Breast epithelium (tissue), 4 donors: Measurements from ENCODE around the gene PDE6B. TPM values are rescaled to one million over a fixed set of nuclear protein-coding genes. Genes with fewer than 3 reads are reported as not detected.

Experiments
- DNase-seq, 2 donors: peaks; one replicate each; pipeline ENCODE4 v3.0.0-alpha.2; 2019; ENCODE audit warnings: low spot score in 2 of 2
- H3K27ac ChIP-seq, 2 donors: fragments of 200-600 bp; sonication (generic) in 1 of 2; one replicate each; pipeline ENCODE4 v1.5.1; 2016 to 2019; ENCODE audit warnings: mild to moderate bottlenecking in 1 of 2
- H3K27me3 ChIP-seq, 2 donors: fragments of 200-600 bp; sonication (generic) in 1 of 2; one replicate each; pipeline versions ENCODE4 v1.5.1 to v1.6.0; 2017 to 2019; ENCODE audit warnings: control low read depth in 1 of 2, mild to moderate bottlenecking in 1 of 2
- H3K36me3 ChIP-seq: fragments of 200-600 bp; one replicate; pipeline ENCODE4 v1.5.1; 2019
- H3K4me1 ChIP-seq, 2 donors: fragments of 200-600 bp; sonication (generic); one replicate each; pipeline ENCODE4 v1.5.1; 2016 to 2019; ENCODE audit warnings: control low read depth in 1 of 2
- H3K4me3 ChIP-seq, 3 donors: fragments of 200-600 bp; sonication (generic); 1 replicate in 2 of 3; 2 replicates in 1 of 3; pipeline ENCODE4 v1.5.1; 2016 to 2019; ENCODE audit warnings: mild to moderate bottlenecking in 3 of 3, moderate library complexity in 2 of 3
- H3K9me3 ChIP-seq, 2 donors: fragments of 200-600 bp; sonication (generic) in 1 of 2; one replicate each; pipeline ENCODE4 v1.5.1; 2016 to 2019; ENCODE audit warnings: control low read depth in 1 of 2
- CTCF ChIP-seq, 3 donors: fragments of 450-650 bp; IDR thresholded peaks; one replicate each; pipeline ENCODE4 v1.5.1; 2016 to 2017; ENCODE audit warnings: antibody characterized with exemption in 3 of 3, mild to moderate bottlenecking in 3 of 3, moderate library complexity in 3 of 3
- POLR2A ChIP-seq: fragments of 450-650 bp; IDR thresholded peaks from one replicate; pipeline ENCODE4 v1.6.1; 2016; ENCODE audit warnings: antibody characterized with exemption, mild to moderate bottlenecking, moderate library complexity
- POLR2AphosphoS5 ChIP-seq, 3 donors: sonication (generic); formaldehyde crosslinking; IDR thresholded peaks; one replicate each; pipeline ENCODE4 v1.6.1; 2017; ENCODE audit warnings: antibody characterized with exemption in 3 of 3
- intact Hi-C: fragments of 100-400 bp; cut with DNase I; formaldehyde crosslinking; loops from one replicate; pipeline ENCODE4 v1.15.1; 2023; ENCODE audit warnings: low total_unique reads
- total RNA-seq, 3 donors: library from RNA; depleted of rRNA; stranded (reverse); fragments of >200 nt; gene quantifications; one replicate each; pipeline ENCODE4 v1.1.0, GENCODE V29; 2016

PDE6B gene
- total RNA-seq, 3 donors from 2014 or later, result 2.7 to 10.2 (median 8.5) TPM

- no peak for DNase-seq
- Histone ChIP-seq H3K36me3 (no peaks in the 10 kb centered on the region), H3K27ac (no peak overlapping the region), H3K4me1 (peaks cover 0 to 5% of the 10 kb centered on the region in 2 donors), H3K9me3 (no peaks in the 10 kb centered on the region), H3K27me3 (peaks cover 0 to 4% of the 10 kb centered on the region in 2 donors), H3K4me3 (no peak overlapping the region)
- TF ChIP-seq CTCF (IDR thresholded peaks at IDR 0.05) (no peak), POLR2AphosphoS5 (IDR thresholded peaks at IDR 0.05) (no peak), POLR2A (no peak)
- intact Hi-C loops, result no loop called here
These were observed 15.8 kb upstream of the PDE6B start for GRCh38 chr4:609400-610050.

GRCh38 chr4:610411-611261 is 14.7 kb upstream of the PDE6B start:
- H3K36me3 ChIP-seq, result no peaks in the 10 kb centered on the region
- H3K27ac ChIP-seq, result peak overlapping the region in 1 of 2 donors; percentile 19
- H3K27me3 ChIP-seq, result peaks cover 0 to 4% of the 10 kb centered on the region in 2 donors
- no peak for TF ChIP-seq POLR2A
- no peak for TF ChIP-seq POLR2AphosphoS5 (IDR thresholded peaks at IDR 0.05)
- TF ChIP-seq CTCF (IDR thresholded peaks at IDR 0.05), result no peak
- no peaks in the 10 kb centered on the region for H3K9me3 ChIP-seq
- intact Hi-C loops, result no loop called here
- peak in 1 of 2 donors; percentile 60 for DNase-seq
- no peak overlapping the region for H3K4me3 ChIP-seq
- H3K4me1 ChIP-seq, result peaks cover 0 to 5% of the 10 kb centered on the region in 2 donors

GRCh38 chr4:612052-612748 is 13.2 kb upstream of the PDE6B start:
- H3K9me3 ChIP-seq, result no peaks in the 10 kb centered on the region
- no peak for TF ChIP-seq POLR2AphosphoS5 (IDR thresholded peaks at IDR 0.05)
- no peak for TF ChIP-seq CTCF (IDR thresholded peaks at IDR 0.05)
- no peak for TF ChIP-seq POLR2A
- no peak overlapping the region for H3K4me3 ChIP-seq
- H3K27ac ChIP-seq, result no peak overlapping the region
- peaks cover 0 to 5% of the 10 kb centered on the region in 2 donors for H3K4me1 ChIP-seq
- peaks cover 0 to 6% of the 10 kb centered on the region in 2 donors for H3K27me3 ChIP-seq
- no peaks in the 10 kb centered on the region for H3K36me3 ChIP-seq
- peak in 1 of 2 donors; percentile 38 for DNase-seq
- intact Hi-C loops, result no loop called here

DNA sequence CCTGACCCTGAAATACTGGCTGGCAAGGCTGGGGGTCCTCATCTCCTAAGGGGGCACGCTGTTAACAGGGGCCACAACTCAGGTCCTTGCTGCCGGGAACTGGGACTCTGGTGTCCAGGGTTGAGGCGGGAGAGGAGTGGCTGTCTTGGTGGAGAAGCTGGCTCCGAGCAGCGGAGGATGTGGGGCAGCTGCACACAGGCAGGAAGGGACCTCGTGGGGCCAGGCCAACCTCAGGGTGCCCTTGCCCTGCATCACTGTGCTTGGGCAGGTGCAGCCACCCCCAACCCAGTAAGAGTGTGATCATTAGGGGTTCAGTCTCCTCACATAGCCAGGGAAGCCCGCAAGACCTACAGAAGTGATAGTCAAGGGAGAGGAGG is 12.6 kb upstream of the PDE6B start:
- H3K4me3 ChIP-seq, result no peak overlapping the region
- peaks cover 0 to 5% of the 10 kb centered on the region in 2 donors for H3K4me1 ChIP-seq
- no peaks in the 10 kb centered on the region for H3K36me3 ChIP-seq
- intact Hi-C loops, result no loop called here
- H3K27ac ChIP-seq, result no peak overlapping the region
- peaks cover 0 to 9% of the 10 kb centered on the region in 2 donors for H3K27me3 ChIP-seq
- DNase-seq, result peak in 1 of 2 donors; percentile 35
- no peaks in the 10 kb centered on the region for H3K9me3 ChIP-seq
- no peak for TF ChIP-seq POLR2A
- TF ChIP-seq CTCF (IDR thresholded peaks at IDR 0.05), result no peak
- TF ChIP-seq POLR2AphosphoS5 (IDR thresholded peaks at IDR 0.05), result no peak
